IPS DF 19.7 (cell line): ENCODE measurements around the gene HTR1B.

Experiments used
- DNase-seq: peaks from one replicate; pipeline ENCODE4 v3.0.0-alpha.2; 2013; ENCODE audit warnings: low read depth, low spot score

The HTR1B gene

DNA sequence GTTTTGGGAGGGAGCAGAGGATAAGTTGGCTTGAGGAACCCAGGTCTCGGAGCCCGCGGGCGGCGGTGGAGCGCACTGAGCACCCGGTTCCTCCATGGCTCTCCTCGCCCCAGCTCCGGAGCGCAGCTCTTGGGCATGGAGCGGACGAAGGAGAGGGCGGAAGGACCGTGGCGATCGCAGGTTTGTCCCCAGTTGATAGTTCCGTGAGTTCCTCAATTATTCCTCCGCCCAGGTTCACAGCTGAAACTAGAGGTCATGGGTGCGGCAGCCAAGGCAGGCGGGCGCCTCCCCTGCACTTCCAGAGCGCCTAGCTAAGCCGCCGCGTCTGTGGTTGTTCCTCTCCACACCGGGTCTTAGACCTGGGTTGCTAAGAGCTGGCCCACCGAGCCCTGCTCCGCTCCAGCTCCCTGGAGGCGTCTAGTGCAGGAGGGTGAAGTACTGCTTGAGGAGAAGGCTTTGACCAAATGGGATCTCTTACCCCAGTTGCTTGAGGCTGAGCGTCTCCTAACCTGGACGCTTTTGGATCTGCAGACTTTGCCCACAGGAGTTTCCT is at the start of gene HTR1B:
Gene HTR1B (minus strand): TSS at position 184 of the 553 bp plus-strand sequence. CDS start 88 bp downstream, at position 96.
- DNase-seq, result no peak

DNA sequence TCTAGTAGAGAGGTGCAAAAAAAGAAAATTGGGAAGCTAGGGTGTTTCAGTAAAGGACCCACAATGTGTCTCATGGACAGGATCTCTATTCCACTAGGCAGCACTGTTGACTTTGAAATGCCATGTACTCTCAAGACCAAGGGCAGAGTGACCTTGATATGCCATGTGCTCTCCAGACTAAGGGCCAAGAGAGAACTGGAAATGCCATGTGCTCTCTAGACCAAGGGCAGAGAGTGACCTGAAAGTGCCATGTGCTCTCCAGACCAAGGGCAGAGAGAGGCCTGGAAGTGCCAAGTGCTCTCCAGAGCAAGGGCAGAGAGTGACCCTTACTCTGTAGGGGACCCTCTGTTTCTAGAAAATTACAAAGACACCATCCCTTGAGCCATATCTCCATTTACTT is 49.3 kb upstream of the HTR1B start:
- no peak for DNase-seq

DNA sequence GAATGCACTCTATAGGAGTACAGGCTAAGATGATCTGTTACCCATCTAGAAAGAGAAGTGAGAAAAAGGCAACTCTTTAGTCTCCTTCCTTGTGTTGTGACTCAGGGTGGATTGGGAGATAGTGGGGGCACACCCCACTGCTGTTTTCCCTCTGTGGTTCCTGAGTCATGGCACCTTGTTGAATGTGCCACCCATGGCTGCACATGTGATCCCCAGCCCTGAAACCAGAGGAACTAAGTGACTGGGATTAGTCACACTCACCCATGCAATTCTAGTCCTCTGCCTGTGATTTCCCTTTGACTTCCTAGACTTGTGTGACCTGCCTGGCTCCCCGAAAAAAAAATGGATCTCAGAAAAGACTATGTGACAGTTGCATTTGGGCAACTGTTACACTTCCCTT is 48.6 kb upstream of the HTR1B start:
- no peak for DNase-seq

GRCh38 chr6:77502981-77503380 is 39.7 kb upstream of the HTR1B start:
- no peak for DNase-seq

DNA sequence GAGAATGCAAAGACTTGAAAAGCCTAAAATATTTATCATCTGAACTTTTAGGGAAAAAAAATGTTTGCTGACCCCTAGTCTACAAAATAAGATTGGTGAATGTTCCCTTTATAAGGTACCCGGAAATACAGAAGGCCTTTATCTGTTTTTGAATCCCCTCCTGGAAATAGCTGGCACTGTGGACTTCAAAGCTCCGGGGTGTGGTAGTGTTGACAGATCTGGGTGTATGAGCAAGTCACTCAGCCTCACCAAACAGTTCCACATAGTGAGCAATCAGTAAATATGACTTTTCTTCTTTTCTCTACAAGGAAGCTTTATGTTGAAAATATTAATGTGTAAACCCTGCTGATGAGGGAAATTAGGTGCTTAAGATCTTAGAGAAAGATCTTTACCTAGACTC is 29.2 kb upstream of the HTR1B start:
- no peak for DNase-seq

- DNase-seq, result no peak
Measured at GRCh38 chr6:77487808-77488425, 24.6 kb upstream of the HTR1B start.

GRCh38 chr6:77482981-77483380 is 19.7 kb upstream of the HTR1B start:
- DNase-seq, result no peak

GRCh38 chr6:77474973-77475372 is 11.7 kb upstream of the HTR1B start:
- DNase-seq, result no peak

GRCh38 chr6:77474286-77474956 is 11.1 kb upstream of the HTR1B start:
- DNase-seq, result no peak

- no peak for DNase-seq
Measured at GRCh38 chr6:77470983-77471382, 7.7 kb upstream of the HTR1B start.

GRCh38 chr6:77468939-77469338 is 5.6 kb upstream of the HTR1B start:
- no peak for DNase-seq

DNA sequence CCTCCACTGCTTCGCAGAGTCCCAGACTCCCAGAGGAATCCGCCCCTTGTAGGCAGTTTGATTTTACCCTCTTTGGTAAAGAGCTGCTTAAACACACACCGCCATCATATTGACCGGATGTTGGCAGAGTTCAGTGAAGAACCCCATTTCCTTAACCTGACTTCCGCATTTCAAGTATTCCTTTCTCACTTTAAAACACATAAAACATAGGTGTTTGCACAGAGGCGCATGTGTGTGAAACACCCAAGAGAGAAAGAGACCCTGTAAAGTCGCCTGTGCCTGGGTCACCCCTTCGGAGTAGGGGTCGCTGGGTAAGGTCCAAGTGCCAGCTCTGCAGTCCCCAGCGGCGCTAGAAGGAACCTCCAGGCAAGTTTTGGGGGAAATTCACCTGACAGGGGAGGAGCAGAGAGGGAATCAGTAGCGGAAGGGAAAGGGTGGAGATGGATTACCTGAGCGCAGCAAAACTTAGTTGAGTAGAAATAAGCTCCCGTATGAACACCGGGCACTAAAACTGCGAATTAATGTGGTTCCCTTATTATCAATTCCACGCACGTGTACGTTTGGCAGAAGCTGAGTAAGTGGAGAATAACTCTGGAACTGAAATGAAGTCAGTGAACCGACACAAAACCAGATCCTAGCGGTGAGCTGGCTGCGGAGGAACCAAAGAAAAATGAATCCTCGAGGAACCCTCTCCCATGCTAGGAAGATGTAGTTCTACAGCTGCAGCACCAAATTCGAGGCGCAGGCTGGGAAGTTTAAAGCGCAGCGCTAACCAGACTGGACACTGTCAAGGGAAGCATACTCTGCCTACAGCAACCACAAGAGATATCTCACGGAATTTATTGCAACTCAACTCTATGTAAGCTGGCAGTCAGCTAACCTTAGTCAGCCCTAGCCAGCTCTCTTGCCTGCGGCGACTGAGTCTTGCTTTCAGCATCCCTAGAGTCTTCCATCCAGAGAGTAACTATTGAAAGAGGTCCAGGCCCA is 3.5 kb upstream of the HTR1B start:
- no peak for DNase-seq

DNA sequence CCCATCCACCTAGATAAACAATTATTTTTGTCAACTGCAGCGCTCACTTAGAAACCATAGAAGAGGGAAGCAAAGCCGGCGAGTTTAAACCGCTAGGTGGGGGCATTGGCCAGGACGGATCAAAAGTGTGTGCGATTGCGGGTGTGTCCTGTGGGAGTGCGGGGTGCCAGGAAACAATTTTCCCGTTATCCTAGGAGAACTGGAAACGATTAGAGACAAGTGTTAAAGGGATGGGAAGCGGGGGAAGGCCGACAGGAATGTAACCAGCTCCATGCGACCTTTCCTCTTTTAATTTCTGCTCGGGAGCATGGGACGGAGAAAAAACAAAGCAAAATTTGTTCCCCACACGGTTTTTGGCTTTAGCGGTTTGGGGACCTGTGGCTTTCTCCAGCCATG is 2.8 kb upstream of the HTR1B start:
- DNase-seq, result no peak

DNA sequence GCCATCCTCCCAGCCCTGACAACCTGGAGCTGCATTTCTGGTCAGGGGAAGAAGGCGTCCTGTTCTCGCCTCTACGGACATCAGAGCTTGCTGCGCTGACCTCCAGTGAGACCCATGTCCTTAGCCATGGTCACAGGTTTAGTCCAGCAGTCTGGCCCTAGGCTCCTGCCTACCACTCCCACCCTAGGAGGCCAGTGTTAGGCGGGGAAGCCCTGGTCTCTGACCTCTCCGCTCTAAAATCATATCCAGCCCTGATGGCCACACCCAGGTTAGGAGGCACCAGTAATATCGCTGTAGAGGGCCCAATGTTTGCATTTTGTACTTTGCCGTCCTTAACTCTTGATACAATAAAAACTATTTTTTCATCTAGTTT is 1.2 kb upstream of the HTR1B start:
- no peak for DNase-seq

GRCh38 chr6:77463861-77464494 is 687 bp upstream of the HTR1B start:
- no peak for DNase-seq

- no peak for DNase-seq
Measured at GRCh38 chr6:77462359-77463307, 658 bp downstream of the HTR1B start.

- DNase-seq, result no peak
Measured at GRCh38 chr6:77461796-77462195, 1.5 kb downstream of the HTR1B start.

DNA sequence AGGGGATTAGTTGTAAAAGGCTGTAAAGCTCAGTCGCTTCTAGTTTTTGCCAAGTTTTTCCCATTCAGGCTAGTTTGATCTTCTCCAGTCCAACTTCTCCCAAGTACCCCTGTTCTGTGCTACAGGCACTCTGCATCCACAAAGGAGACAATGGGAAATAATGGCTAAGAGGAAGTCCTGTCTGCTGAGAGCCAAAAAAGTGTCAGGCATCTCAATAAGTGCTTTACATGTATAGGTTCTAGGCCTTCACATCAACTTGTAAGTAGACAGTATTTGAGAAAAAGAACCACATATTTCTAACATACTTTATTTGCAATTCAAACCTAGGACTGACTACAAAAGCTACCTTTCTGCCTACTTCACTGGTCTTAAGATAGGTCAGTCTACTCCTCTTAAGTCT is 4.9 kb downstream of the HTR1B start:
- no peak for DNase-seq

DNA sequence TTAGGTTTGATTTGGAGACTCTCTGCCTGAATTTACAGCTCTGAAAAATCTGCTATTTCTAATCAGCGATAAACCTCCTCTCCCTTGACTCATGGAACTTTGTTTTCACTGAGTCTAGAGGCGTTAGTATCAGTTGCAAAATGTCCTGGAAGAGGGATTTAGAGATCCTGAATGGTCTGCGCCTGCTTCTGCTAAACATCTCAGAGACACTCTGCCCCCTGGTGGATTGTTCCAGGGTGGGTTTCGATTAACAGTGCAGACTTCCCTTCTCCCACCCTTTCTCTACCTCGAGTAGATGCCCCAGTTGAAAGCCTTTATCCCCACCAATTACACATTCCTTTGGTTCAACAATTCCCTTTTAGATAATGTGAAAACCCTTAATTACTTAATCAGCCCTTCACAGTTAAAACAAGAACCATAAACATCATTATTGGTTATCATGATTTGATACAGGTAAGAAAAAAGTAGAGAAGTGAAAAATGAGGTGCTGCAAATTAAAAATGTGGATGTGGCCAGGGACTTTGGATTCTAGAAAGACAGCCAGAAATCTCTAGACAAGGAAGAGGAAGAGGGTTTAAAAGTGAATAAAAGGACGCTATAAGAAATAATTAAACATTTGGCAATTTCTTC is 5.5 kb downstream of the HTR1B start:
- peak; percentile 82 for DNase-seq
